Stimulated activated naive CD4-positive, alpha-beta T cell (primary cell): ENCODE data around the gene PIGQ.
"Not testable (repeated sequence)": the region's sequence is repeated elsewhere in the genome, so short reads cannot be mapped to it uniquely, and the experiment has no call there.

Experiments
- DNase-seq, 6 experiments: peaks; one replicate each; lab custom pipeline; 2025; lab: John Stamatoyannopoulos, UW

Gene PIGQ

DNA sequence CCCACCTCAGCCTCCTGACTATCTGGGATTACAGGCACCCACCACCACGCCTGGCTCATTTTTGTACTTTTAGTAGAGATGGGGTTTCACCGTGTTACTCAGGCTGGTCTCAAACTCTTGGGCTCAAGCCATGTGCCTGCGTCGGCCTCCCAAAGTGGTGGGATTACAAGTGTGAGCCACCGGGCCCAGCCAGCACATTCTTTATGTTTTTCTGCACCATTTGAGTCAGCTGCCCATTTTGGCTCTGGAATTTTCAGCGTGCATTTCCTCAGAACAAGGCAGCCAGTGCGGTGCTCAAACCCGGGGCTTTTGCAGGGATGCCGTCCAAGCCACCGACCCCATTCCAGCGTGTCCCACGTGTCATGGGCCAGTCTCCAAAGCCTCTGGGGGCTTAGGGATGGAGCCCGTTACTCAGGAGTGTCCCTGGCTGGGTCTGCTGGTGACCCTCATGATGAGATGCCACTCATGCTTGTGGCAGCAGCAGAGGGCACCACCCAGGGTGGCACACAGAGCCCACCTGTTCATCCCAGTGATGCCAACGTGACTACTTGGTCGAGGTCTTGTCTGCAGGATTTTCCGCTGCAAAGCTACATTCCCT, 16.4 kb downstream of the PIGQ start:
- no peak for DNase-seq

DNA sequence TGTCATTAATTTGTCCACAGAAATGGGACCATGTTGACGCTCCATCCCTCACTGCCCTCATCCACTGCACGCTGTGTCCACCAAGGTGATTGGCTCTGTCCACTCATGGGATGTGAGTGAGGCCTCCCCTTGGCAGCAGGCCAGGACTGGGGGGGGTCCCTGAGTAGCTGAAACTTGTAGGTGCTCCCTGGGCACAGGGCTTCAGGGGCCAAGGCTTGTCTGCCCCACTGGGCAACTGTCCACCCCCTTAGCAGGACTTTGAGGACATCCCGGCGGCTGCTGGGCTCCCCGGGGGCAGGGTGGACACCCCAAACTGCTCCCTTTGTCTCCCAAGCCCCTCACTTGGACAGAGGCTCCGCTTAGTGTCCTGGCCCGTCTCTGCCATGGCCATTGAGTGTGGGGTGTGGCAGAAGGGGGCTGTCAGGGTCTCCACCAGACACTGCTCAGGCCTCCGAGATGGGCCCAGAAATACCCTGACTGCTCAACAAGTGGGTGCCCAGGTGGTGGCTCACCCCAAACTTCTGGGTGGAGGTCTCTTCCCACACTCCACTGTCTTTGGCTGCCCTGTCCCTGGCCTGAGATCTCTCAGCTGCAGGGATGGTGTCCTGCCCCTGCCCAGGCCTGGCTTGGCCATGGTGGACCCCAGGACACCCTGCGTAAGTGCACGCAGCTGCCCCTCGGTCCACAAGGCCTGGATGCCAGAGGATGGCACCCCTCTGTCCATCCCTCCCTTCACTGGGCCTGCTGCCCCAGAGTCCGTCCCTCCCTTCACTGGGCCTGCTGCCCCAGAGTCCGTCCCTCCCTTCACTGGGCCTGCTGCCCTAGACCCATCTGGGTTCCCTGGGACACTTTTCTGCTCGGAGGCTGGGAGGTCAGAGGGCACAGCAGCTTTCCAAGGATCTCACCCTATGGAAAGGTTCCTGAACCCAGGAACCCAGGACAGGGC, 17.1 kb downstream of the PIGQ start:
- no peak for DNase-seq

- peak in 2 of 6 experiments; percentile 60 to 62 for DNase-seq
These were observed 18.8 kb downstream of the PIGQ start for GRCh38 chr16:588639-588888.

DNA sequence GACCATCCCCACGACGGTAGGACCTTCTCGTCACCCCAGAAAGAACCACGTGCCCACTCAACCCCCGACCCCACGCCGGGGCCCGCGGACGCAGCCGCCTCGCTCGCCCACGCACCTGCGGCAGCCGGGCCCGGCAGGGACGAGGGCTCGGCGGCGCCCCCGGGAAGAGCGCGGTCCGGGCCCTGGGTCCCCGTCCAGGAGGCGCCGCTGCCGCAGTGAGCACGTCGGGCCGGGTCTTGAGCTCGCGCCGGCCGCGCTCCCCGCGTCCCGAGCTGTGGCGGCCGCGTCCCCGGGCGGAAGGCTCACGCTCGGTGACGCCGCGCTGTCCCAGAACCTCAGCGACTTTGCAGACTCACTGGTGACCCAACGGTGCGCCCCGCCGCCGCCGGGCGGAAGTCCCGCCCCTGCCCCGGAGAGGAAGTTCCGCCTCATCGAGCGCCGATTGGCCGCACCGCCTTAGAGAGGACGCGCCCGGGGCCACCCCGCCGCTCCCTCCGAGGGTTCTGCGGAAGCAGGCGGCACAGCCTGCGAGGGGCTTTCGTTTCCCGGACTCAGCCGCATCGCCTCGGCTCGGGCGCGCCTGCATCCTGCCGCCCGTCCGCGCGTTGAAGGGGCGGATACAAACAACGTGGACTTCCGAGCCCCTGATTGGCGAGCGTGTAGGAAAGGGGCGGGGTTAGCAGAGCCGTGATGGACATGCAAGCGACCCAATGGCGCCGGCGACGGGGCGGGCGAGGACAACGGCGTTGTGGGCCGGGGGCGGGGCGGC, 19.3 kb downstream of the PIGQ start:
- DNase-seq, result peak; percentile 96 to 100 (median 98)

GRCh38 chr16:589658-590187, 20.0 kb downstream of the PIGQ start, which contains the start of gene RAB40C:
Gene RAB40C, plus strand, starts transcription at chr16:590066. Its CDS starts 226 bp downstream, at chr16:590292.
- peak; percentile 98 to 100 (median 99) for DNase-seq

GRCh38 chr16:590188-590814, 20.5 kb downstream of the PIGQ start:
- DNase-seq, result peak in 2 of 6 experiments; percentile 41 to 42

- no peak for DNase-seq
These were observed 21.0 kb downstream of the PIGQ start for GRCh38 chr16:590815-591200.

DNA sequence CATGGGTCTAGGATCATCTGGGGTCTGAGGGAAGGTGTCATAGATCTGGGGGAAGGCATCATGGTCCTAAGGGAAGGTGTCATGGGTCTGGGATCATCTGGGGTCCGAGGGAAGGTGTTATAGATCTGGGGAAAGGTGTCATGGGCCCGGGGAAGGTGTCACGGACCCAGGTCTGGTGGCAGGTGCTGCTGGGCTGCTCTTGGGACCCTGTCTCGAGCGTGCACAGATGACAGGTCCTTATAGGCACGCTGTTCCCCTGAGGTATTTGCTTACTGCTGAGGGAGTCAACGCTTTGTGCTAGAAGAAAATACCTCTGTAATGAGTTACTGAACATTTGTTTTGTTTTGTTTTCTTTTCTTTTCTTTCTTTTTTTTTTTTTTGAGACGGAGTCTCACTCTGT, 21.5 kb downstream of the PIGQ start:
- no peak for DNase-seq

DNA sequence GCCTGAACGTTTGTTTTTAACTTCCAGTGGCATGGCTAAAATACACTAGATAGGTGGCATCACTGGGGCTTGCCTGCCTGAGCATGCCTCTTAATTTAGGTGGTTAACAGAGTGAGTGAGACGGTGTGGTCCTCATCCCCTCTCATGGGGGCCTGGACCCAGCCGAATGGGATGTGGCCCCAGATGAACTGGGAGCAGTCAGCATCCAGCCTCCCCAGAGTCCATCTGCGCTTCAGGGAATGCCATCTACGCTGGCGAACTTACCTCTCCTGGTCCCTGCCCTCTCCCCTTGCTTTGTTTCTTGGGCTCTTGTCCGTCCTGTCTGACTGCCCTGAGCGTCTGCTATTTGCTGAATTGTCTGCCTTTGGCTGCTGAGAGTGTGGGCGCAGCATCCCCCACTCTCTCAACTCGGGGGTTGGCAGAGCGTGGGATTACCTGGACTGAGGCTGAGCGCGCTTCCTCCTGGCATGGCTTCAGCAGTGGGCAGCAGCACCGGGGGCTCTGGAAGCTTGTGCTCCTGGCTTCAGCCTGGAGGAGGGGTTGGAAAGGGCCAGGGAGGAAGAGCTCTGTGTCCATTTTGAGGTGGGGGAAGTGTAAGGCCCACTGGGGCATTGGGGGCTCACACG, 22.2 kb downstream of the PIGQ start:
- DNase-seq, result no peak

GRCh38 chr16:592518-593306, 22.9 kb downstream of the PIGQ start:
- no peak for DNase-seq

GRCh38 chr16:593406-593805, 23.6 kb downstream of the PIGQ start:
- DNase-seq, result no peak

GRCh38 chr16:593807-594206, 24.0 kb downstream of the PIGQ start:
- no peak for DNase-seq

- DNase-seq, result no peak
These were observed 25.3 kb downstream of the PIGQ start for GRCh38 chr16:595094-595528.

GRCh38 chr16:595942-596735, 26.4 kb downstream of the PIGQ start:
- DNase-seq, result no peak

- DNase-seq, result no peak
These were observed 26.9 kb downstream of the PIGQ start for GRCh38 chr16:596736-597060.

DNA sequence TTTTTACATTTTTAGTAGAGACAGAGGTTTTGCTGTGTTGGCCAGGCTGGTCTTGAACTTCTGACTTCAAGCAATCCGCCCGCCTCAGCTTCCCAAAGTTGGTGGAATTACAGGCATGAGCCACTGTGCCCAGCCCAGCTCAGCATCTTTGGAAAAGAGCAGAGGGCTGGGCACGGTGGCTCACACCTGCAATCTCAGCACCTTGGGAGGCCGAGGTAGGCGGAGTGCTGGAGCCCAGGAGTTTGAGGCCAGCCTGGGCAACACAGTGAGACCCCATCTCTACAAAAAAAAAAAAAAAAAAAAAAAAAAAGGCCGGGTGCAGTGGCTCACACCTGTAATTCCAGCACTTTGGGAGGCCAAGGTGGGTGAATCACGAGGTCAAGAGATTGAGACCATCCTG, 27.9 kb downstream of the PIGQ start:
- DNase-seq, result not testable (repeated sequence)

- no peak for DNase-seq
These were observed 29.3 kb downstream of the PIGQ start for GRCh38 chr16:598823-599739.

DNA sequence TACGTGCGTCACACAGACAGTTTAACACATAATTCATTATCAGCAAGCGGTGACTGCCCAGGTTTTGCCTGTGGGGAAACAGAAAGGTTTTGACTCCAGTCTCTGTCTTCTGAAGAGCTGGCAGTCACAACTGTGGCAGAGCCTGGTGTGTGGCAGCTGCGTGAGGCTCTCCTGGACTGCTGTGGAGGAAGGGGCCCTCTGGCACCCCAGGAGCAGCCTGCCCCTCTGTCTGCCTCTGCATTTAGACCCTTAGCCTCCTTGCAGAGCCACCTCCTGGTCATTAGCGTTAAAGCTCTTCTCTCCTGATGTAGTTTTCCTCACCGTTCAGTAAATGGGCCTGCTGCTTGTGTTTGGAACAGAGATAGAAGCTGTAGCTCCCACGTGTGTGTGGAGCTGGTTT, 31.0 kb downstream of the PIGQ start:
- no peak for DNase-seq

- no peak for DNase-seq
These were observed 34.2 kb downstream of the PIGQ start for GRCh38 chr16:603933-604332.
